AG09319 (cell line): ENCODE results near the gene KRT82.

Source experiments
- DNase-seq: peaks from one replicate; pipeline ENCODE4 v3.0.0-alpha.2; 2010; ENCODE audit warnings: low read depth; ENCODE audit errors: extremely low read depth
- CTCF ChIP-seq: IDR thresholded peaks from 2 replicates; pipeline ENCODE4 v1.5.1; 2011; ENCODE audit warnings: low read depth, mild to moderate bottlenecking, inconsistent platforms, low read length, moderate library complexity

KRT82 gene

GRCh38 chr12:52445876-52446275 lies 39.7 kb upstream of the KRT82 start:
- no peak for DNase-seq
- TF ChIP-seq CTCF = no peak

GRCh38 chr12:52444647-52445595 lies 38.8 kb upstream of the KRT82 start:
- no peak for DNase-seq
- no peak for TF ChIP-seq CTCF

GRCh38 chr12:52443966-52444365 lies 37.8 kb upstream of the KRT82 start:
- DNase-seq = no peak
- no peak for TF ChIP-seq CTCF

GRCh38 chr12:52442600-52443061 lies 36.5 kb upstream of the KRT82 start:
- no peak for TF ChIP-seq CTCF
- DNase-seq = no peak

- no peak for DNase-seq
- TF ChIP-seq CTCF = no peak
These were observed 35.3 kb upstream of the KRT82 start for GRCh38 chr12:52441320-52441911.

- no peak for DNase-seq
These were observed 34.7 kb upstream of the KRT82 start for GRCh38 chr12:52440821-52441319.

More at GRCh38 chr12:52440821-52441319, 34.7 kb upstream of the KRT82 start:
- TF ChIP-seq CTCF = no peak
